IPS-11a (cell line): Measurements from ENCODE around the gene GBX1.

Source experiments
- H3K4me3 ChIP-seq: one replicate; pipeline ENCODE4 v1.5.1; 2013; ENCODE audit warnings: low read depth, low read length, control low read depth

The GBX1 gene

DNA sequence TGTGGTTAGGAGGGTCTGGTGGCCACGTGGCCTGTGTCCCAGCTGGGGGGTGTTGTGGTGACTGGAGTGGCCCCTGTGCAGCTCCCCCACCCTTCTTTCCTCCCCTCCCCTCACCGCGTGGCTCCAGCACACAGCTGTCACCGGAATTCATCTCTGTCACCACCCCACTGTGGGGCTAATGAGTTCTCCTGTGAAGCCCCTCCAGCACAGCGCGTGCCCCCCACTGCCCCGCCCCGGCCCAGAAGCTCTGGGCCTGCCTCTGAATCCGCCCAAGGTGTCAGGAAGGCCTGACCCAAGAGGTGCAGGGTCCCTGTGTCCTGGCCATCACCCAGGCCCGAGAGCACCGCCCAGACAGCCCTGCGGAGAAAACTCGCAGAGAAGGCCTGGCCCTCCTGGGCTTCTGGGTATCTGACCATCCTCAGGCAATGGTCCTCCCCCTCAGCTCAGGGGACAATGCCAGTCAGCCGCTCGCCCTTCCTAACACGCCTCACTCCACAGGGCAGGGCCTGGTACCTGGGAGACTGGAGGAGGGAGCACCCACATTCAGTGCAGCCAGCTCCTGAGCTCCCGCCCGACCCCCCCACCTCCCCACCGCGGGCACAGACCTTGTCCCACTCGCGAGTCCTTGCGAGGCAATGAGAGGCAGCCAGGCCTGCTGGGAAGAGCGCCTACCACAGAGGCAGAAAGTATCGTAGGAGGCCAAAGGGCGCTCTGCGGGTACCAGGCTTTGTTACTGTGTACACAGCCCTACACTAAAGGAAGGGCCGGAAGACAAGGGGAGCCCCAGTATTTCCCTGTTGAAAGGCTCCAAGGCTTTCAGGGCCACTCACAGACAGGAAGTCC, 38.2 kb downstream of the GBX1 start:
- no peak overlapping the region for H3K4me3 ChIP-seq

DNA sequence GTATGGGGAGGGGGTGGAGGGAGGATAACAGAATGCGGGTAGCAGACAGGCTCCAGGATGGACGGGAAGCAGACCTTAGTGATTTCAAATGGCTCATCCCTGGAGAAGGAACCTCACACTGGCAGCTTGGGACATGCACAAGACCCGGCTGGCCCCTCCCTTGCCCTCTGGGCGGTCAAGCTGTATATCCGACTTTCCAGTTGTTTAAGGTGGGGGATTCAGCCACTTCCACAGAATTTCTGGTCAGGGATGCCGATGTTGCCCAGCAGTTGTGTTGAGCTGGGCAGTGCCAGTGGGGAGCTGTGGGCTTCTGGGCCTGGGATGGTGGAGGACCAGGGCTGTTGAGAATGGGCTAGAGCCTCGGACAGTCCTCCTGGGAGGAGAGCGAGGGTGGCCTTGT, 38.8 kb downstream of the GBX1 start:
- H3K4me3 ChIP-seq: no peak overlapping the region

DNA sequence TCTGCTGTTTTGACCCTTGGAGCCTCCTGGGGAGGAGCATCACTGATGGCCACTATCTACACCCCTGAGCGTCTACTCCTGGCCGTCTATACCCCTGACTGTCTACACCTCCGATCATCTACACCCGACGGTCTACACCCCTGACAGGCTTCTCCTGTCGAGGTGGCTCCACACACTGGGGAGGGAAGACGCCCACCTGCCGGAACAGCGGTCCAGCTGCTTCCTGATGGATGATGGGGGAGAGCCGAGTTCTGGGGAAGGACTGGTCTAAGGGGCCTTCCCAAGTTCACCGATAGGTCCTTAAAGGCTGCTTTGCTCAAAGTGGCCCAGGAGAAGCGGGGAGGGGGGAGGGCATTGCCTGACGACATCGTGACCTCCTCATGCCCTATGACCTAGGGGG, 39.4 kb downstream of the GBX1 start:
- H3K4me3 ChIP-seq: no peak overlapping the region

DNA sequence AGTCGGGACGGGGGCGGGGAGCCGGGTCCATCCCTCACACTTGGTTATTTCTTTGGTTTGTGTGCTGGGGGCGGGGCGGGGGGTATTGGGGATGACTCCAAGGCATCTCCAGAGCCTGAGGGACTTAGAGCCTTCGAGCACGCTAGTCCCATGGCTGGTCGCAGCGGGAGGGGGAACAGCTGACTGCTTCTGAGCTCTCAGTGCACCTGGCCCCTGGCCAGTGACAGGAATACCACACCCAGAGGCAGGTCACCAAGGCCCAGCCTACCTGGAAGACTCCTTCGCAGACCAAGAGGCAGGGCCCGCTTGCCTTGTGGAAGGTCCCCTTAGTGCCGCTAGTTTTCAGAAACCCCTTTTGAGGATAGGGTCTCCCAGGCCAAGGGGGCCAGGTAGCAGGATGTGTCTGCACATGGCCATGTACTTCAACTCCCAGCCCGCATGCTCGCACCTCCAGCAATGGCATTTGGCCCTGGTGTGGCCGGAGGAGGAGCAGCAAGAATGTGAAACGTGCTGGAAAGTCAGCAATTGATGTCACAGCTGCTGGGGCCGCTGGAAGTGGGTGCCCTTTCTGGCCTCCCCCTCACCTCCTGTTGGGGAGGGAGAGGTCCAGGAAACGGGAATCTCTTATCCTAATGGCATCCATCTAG, 40.9 kb downstream of the GBX1 start:
- peak overlapping the region; percentile 8 for H3K4me3 ChIP-seq

DNA sequence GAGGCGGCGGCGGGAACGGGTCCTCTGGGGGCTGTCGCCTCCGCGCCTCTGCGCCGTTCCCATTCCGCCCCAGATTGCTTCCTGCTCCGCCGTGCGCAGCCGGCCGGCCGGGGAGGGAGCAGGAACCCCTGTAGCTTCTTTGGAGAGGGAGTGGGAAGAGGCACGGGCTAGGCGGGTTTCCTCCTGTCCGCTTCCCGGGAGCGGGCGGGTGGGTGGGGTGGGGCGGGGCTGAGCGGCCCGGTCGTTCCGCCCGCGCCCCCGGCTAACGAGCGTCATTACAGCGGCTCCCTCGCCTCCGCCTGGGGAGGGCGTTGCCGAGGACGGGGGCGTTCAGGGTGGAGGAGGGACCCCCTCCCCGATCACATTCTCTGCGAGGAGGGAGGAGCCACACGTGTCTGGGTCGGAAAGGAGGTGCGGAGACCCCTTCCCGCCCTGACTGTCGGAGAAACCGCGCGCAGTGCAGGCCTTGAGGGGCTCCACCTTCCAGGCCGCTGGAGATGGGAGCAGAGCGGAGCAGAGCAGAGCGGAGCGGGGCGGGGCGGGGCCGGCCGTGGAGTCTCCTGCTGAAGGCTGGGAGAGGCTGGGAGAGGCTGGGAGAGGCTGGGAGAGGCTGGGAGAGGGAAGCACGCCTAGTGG, 41.5 kb downstream of the GBX1 start:
- peak overlapping the region; percentile 54 for H3K4me3 ChIP-seq

DNA sequence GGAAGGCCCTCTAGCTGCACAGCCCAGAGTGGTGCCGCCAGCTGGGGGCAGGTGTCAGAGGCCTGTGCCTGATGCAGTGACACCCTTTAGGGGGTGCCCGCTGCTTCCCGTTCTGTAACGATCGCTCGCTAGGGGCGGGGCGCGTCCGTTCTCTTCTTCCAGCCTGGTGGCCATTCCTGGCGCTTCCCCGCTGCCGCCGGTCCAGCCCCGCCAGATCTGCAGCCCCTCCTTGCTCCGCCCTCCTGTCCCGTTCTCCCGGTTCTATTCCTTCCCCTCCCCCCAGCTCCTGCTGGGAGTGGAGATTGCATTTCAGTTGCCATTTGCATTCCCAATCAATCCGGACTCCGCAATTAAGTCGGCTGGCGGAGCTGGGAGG, 42.0 kb downstream of the GBX1 start:
- H3K4me3 ChIP-seq: peak overlapping the region; percentile 54

DNA sequence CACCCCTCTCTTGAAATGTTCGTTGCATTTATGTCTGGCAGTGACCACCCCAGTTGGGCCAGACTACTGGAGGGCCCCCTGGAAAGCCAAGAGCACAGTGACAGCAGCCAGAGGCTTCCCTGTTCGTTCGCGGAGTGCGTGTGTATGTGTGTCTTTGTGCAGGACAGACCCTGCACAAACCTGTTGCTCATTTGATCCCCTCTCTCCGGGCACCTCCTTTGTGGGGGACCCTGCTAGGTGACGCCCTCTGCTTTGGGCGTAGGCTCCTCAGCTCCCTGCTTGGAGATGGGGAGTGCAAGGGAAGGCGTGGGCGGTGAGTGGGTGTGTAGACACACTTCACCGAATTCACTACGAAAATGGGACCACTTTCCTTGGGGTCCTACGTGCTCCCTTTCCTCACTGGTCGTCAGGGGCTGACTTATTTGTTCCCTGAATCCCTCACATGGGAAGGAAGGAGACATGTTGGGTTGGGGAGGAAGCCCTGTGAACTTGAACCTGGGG, 42.5 kb downstream of the GBX1 start:
- peak overlapping the region; percentile 54 for H3K4me3 ChIP-seq

DNA sequence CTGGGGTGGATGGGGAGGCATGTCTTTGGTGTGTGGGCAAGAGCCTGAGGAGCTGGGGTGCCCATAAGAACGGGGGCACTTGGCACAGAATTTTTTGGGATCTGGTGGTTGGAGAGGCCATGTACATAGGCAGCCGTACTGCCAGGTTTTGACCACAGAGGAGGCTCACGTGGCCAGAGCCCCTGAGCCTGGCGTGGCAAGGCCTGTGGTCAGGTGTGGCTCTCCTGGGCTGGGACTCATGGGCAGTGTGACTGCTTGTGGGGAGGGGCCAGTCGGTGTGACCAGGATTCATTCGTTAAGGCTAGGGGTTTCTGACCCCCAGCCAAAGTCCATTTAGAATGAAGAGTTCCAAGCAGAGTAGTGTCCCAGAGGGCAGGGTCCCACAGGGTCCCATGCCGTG, 43.0 kb downstream of the GBX1 start:
- H3K4me3 ChIP-seq: no peak overlapping the region

DNA sequence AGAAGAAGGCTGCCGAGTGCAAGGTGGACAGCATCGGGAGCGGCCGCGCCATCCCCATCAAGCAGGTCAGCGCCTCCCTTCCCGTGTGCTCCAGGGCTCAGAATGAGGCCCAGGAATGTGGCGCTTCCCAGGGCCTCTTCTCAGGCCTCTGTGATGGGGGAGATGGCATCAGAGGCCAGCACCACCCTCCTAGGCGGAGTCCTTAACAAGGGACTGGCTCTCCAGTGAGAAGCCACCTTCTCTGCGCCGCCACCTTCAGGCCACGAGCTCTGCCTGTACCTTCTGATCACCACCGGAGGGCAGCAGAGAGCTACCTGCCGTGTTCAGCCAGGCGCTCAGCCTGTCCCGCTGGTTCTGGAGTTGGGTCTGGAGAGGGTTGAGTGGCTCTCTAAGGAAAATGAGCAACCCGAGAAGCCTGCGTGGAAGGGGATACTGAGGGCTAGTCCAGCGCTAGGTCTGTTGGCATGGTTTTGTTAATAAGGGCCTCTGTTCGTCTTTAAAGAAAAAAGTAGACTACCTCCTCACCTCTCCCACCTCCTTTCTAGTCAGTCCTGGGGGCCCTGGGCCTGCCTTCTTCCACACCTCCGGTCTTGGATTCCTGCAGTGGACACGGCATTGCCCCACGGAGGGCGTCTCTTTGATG, 43.6 kb downstream of the GBX1 start:
- H3K4me3 ChIP-seq: no peak overlapping the region

DNA sequence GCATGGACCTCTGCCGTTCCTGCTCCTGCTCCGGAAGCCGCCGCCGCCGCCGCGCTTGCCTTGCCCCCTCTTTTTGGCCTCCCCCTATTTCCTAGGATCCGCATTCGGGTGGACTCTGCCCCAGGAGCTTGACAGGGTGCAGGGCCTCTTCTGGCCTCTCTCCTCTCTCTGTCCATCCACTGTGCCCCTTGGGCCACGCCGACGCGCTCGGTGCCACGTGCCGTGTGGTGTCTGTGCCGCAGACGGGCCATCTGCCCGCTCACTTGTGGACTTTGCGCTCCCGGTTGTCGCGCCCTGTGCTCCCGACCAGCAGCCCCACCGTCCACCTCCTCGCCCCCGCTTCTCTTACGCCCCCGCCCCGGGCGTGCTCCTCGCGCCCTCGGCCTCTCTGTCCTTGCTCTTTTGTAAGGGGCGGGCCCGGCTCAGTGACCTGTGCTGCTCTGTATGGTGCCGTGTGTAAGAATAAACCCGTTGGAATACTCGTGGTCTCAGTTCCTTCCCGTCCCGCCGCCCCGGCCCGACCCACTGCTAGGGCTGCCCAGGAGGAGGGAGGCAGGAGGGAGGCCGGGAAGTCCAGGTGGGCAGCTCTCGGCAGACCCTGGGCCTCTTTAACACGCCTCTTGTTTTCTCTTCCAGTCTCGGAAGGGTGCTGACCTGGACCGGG, 44.2 kb downstream of the GBX1 start:
- no peak overlapping the region for H3K4me3 ChIP-seq

DNA sequence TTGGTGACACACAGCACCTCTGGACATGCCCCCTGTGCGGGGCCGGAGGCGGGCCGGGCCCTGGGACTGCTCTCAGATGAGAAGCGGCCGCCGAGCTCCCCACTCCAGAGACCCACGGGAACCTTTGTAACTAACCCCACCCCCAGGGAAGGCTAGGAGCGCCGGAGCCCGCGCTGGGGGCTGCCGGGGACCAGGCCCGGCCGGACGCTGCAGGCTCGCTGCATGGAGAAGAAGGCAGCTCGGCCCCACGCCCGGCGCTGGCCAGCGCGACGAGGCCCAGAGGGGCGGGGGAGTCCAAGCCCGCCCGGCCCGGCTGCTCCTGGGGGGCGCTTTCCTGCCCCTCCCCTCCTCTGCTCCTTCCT, 44.7 kb downstream of the GBX1 start:
- H3K4me3 ChIP-seq: no peak overlapping the region

DNA sequence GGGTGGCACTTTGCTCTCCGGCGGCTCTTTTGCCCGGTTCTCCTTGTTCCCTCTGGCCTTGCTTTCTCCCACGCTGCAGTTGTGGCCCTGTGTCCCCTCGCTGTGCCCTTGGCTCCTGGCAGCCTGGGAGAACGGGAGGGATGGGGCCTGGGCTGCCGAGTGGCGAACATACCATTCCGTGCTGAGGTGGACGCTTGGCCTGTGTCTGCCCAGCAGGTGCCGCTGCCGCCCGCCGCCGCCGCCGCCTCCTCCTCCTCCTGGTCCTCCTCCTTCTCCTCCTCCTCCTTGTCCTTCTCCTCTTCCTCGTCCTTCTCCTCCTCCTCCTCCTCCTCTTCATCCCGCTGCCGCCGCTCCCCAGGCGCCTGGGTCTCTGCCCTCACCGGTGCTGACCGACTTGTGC, 45.2 kb downstream of the GBX1 start:
- no peak overlapping the region for H3K4me3 ChIP-seq

DNA sequence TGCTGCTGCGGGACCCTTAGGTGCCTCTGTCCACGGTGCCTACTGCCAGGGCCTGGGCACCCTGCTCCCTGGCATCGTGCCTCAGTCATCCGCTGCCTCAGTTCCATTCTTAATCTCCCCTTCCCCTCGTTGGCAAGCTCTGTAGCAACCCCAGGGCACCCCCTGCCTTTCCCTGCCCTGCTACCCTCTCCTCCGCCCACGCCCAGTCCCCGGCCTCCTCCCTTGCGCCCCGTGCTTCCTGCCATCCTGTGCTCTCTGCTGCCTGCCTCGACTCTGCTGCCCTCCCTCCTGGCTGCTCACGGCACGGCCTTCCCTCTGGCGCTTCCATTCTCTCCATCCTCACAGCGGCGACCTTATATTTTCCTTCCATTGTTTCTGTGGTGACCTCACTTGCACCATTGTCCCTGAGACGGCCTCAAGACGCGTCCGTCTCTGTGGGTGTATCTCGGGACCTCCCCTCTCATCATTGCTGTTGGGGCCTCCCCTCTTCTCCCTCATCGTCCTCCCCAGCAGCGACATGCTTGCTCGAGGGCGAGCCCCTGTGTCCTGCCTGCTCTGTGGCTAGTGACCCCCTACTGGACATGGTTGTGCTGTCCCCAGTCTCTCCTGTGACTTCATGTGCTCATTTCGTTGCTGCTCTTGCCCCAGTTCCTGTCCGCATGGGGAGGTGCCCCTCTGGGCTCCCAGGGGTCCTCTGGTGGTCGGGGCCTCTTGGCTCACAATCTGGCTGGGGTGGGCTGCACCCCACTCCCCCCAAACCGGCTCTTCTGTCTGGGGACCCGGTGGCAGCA, 45.9 kb downstream of the GBX1 start:
- H3K4me3 ChIP-seq: no peak overlapping the region

DNA sequence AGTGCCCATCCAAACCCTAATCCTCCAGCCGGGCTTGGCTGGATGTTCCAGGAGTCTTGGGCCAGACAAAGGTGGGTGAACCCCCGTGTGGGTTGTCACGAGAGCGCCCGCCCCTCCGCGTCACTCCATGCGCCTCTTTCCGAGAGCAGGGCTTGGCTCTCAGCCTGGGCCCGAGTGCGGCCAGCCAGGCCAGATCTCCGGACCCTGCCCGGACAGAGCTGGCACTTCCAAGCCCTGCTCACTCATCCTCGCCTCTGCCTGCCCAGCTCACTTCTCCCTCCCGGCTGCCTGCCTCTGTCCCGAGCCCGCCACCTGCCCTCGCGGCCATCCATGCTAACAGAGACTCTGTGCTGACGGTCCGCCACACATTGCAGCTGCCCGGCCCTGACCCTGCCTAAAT, 46.6 kb downstream of the GBX1 start:
- no peak overlapping the region for H3K4me3 ChIP-seq

DNA sequence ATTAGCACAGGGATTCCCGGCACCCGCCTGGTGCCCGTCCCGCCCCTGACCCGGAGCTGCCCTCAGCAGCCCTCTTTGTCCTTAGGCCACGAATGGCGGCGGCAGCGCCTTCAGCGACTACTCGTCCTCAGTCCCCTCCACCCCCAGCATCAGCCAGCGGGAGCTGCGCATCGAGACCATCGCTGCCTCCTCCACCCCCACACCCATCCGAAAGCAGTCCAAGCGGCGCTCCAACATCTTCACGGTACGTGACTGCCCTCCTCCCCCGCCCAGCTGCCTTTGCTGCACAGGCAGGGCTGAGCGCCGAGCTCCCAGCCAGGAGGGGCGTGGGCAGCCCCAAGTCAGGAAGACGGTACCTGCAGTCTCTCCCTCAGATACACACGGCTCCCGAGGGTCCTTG, 47.6 kb downstream of the GBX1 start:
- no peak overlapping the region for H3K4me3 ChIP-seq

DNA sequence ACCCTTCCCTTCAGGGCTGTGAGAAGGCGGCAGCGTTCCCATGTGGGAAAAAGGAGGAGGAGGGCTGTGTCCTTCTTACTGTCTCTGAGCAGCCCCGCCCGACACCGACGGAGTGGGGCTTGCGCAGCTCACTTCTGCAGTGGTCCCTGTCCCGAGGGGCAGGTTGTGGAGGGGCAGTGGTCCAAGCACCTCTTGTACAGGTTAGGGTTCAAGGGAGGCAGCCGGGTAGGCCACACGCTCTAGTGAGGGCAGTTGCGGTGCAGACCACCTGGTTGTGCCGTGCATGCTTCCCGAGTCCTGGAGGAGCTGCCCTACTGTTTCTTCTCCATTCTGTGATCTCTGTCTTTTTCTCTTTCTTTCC, 48.5 kb downstream of the GBX1 start:
- no peak overlapping the region for H3K4me3 ChIP-seq

DNA sequence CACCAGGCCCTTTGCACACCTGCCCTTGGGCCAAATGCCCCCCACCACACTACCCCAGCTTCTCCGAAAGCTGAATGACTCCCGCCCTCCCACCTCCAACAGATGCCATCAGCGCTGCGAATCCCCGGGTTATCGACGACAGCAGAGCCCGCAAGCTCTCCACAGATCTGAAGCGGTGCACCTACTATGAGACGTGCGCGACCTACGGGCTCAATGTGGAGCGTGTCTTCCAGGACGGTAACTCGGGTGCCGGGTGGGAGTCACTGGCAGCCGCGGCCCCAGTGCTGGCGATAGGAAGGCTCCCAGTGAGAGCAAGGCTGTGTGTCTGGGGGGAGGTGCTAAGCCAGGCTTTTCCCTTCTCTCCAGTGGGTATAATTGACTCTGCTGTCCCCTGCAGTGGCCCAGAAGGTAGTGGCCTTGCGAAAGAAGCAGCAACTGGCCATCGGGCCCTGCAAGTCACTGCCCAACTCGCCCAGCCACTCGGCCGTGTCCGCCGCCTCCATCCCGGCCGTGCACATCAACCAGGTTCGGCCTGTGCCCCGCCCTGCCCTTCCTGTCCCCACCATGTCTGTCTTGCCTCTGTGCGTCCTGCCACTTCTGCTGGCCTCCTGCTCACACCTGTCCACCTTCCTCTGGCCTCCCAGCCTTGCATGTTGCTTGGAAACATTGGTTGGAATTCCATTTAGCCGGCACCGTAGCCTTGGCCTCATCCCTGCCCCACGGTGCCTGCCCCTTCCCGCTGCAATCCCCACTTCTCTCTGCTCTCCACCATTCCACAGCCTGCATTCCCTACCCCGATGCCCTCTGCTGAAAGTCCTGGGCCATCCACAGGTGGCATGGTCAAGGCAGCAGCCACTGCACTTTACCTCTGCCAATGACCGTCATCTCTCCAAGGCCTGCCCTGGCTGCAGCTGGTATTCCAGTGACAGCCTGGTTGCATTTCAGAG, 49.1 kb downstream of the GBX1 start:
- H3K4me3 ChIP-seq: no peak overlapping the region

DNA sequence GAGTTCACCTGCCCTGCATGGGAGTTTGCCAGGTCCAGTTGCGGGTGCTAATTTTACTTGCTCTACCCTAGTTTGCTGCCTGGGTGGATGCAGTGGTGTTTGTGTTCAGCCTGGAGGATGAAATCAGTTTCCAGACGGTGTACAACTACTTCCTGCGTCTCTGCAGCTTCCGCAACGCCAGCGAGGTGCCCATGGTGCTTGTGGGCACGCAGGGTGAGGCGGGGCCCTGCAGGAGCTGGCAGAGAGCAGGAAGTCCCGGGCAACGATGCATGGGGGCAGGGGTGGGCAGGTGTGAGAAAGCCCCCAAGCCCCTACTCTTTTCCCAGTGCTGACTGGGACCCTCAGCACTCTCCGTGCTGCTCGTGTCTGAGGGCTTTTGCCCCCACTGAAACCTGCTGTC, 49.9 kb downstream of the GBX1 start:
- H3K4me3 ChIP-seq: no peak overlapping the region
